HG02870 (cell line): Measurements from ENCODE around the gene HSPBP1.

ENCODE experiments used
- ATAC-seq: cut with Tn5 transposase; IDR thresholded peaks from one replicate; pipeline ENCODE4 v1.9.1; 2021; ENCODE audit warnings: mild to moderate bottlenecking, moderate library complexity; ENCODE audit not compliant: unreplicated experiment

Gene HSPBP1

DNA sequence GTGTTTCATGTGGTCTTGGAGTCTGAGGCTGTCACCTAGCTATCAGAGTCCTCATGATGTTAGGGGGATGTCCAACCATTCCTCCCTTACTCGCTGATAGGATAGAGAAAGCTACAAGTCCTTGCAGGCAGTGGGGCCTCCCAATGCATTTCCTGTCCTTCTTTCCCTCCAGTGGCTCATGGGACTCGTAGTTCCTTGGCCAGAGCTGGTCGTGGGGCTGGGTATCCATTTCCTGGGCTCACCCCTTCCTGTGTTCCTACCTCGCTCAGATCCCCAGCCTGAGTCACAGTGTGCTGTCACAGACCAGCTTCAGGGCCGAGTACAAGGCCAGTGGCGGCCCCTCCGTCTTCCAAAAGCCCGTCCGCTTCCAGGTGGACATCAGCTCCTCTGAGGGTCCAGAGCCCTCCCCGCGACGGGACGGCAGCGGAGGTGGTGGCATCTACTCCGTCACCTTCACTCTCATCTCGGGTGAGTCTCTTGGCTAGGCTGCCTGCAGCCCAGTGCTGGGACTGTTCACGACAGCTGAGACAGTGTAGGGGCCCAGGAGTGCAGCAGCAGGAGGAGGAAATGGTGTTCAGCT, 26.2 kb upstream of the HSPBP1 start:
- no peak for ATAC-seq

DNA sequence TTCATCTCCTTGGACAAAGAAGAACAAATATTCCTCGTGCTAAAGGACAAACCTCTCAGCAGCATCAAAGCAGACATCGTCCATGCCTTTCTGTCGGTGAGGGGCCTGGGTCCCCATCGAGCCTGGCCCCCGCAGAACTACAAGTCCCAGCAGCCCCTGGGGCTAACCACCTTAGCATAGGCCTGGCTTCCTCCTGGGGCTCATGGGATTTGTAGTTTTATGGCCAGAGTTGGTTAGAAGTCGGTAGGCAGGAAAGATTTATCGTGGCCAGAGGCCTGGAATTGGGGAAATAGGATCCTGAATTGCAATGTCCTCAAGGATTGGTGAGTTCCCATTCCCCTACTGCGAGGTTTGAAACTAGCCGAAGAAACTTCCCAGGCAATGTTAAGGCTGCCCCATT, 25.6 kb upstream of the HSPBP1 start:
- ATAC-seq = no peak

DNA sequence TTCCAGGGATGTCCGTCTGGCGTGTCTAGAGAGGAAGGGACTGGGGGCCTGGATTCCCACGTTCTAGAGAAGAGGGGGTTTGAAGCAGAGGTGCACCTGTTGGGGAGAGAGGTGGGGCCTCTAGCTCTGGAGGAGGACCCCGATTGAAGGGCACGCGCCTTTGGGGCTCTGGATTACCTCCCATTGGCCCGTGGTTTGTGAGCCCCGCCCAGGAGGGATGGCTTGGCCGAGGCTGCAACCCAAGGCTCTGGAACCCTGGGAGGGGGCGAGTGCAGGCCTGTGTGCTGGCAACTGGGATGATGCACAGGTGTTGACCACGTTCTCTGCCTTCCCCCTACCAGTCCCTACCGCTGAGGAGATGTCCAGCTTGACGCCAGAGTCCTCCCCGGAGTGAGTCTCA, 25.1 kb upstream of the HSPBP1 start:
- no peak for ATAC-seq

DNA sequence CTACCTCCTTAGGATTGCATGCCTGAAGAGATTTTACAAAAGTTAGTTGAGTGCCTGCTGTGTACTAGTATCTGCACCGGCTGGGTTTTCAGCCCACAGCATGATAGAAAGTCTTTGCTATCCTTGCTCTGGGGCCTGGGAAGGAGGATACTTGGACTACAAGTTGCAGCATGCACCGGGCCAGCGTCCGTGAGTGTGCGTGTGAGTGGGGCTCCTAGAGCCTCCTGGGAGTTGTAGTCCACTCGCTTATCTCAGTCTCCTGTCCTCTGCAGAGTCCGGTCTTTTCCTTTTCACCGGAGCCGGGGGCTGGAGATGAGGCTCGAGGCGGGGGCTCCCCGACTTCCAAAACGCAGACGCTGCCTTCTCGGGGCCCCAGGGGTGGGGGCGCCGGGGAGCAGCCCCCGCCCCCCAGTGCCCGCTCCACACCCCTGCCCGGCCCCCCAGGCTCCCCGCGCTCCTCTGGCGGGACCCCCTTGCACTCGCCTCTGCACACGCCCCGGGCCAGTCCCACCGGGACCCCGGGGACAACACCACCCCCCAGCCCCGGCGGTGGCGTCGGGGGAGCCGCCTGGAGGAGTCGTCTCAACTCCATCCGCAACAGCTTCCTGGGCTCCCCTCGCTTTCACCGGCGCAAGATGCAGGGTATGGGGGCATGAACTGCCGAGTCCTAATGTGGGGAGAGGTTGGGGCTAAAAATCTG, 24.5 kb upstream of the HSPBP1 start:
- ATAC-seq = no peak

DNA sequence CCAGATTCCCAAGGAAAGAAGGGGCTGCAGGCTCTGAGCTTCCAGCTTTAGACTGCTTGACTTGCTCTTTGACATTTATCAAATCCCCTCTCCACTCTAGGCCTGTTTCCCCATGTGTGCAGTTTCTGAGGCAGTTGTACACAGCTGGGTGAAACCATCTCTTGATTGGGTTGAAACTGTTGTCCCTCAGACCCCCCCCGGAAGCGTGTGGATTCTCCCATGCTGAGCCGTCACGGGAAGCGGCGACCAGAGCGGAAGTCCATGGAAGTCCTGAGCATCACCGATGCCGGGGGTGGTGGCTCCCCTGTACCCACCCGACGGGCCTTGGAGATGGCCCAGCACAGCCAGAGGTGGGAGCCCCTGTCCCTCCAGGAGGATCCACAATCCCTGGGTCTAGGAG, 23.6 kb upstream of the HSPBP1 start:
- no peak for ATAC-seq

DNA sequence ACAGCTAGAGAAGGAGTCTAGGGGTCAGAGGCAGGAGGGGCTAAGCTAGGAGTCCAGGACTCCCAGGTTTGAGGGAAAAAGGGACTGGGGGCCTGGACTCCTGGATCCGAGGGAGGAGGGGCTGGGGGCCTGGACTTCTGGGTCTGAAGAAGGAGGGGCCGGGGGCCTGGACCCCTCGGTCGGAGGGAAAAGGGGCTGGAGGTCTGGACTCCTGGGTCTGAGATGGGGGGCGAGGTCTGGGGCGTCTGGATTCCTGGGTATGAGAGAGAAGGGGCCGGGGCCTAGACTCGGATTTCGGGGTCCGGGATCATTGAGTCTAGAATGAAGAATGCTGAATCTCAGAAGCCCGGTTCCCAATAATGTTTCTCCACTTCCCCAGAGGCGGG, 22.4 kb upstream of the HSPBP1 start:
- ATAC-seq = no peak

DNA sequence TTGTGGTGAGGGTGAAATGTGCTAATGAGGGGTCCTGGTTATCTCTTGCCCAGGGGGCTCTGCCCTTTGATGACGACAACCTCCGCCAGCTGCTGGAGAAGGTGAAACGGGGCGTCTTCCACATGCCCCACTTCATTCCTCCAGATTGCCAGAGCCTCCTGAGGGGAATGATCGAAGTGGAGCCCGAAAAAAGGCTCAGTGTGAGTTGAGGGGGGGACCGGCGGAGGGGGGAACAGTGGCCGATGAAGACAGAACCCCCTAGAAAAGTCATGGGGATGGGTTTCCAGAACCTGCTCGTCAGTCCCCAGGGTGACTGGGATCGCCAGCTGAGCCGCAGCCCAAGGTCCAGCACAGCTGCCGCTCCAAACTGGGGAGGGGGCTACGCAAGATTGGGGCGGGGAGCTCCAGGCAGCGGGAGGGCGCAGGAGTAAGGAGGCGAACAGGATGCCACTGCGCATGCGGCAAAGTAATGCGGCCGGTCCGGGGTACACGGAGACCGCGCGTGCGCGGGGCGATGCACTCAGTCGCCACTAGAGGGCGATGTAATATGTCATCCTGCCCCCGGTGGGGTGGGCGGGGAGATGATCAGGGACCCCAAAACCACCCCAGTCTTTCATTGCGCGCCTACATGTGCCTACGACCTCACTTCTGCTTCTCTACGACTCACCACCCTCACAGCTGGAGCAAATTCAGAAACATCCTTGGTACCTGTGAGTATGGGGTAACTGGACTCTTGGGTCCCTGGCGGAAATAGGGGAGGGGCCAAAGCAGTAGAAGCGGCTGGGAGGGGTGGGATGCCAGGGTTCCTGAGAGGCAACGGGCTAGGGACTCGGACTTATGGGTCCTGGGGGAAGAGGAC, 21.8 kb upstream of the HSPBP1 start:
- no peak for ATAC-seq

DNA sequence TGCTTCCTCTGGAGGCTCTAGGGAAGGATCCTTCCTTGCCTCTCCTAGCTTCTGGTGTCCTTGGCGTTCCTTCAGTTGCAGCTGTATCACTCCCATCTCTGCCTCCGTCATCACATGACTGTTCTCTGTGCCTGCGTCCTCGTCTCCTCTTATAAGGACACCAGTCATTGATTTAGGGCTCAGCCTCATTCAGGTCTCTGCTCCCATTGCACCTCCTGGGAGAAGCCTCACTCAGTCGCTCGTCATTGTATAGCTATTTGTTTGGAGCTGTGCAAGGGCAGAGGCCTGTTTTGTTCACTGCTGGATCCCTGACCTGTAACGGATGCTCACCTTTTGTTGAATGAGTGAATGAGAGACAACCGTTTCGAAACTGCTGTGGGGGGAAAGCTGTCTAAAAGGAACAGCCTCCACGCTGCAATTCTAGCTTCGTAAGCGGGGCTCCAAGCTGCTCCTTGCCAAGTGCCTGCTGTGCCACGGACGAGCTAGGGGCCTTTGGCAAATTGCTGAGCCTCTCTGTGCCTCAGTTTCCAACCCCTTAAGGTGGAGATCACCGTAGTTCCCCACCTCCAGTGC, 21.1 kb upstream of the HSPBP1 start:
- ATAC-seq = no peak

DNA sequence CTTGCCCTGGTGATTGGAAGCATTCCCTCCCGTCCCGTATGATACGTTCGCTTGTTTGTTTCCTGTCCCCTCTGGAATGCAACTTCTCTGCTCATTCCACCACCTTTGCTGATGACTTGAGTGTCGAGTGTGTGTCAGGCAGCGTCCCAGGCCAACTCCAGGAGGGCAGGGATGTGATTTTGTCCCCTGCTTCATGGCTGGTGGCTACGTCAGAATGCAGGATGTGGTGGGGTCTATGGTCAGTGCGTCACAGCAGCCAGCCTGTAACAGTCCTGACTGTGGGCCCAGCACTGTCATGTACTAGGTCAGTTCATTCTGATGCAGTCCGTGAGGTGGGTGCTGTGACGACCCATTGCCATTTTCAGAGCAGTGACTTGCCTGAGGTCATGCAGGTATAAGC, 20.1 kb upstream of the HSPBP1 start:
- ATAC-seq = no peak

DNA sequence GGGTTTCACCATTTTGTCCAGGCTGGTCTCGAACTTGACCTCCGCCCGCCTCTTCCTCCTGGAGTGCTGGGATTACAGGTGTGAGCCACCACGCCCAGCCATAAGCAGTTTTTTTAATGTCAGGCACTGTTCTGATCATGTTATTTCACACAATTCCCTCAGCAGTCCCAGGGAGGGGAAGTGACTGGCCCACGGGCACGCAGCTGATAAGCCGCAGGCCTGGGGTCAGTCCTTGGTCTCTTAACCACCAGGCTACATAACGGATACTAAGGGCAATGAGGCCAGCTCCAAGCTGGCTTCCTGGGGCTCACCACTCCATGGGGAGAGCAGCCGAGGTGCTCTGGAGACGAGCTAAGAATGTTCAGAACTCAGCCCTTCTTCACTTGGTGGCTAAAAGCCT, 17.4 kb upstream of the HSPBP1 start:
- ATAC-seq = no peak

DNA sequence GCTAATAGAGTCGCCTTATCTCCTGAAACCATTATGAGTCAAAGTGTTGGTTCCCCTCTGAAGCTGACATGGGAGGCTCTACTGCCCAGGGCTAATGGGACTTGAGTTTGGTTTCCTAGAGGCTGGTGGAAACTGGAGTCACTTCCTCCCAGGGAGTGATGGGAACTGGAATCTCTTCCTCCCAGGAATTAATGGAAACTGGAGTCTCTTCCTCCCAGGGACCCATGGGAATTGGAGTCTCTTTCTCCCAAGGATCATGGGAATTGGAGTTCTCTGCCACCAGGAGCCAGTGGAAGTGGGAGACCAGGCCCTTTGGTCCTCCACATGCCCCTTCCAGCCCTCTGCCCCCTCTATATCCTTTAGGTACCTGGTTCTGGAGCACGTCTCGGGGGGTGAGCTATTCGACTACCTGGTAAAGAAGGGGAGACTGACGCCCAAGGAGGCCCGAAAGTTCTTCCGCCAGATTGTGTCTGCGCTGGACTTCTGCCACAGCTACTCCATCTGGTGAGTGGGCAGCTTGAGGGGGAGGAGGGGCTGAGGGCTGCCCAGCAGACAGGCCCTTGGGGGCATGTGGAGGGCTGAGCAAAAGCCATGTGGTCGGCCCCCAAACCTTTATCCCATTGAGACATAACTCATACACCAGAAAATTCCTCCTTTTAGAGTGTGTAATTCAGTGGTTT, 9.3 kb upstream of the HSPBP1 start:
- ATAC-seq = no peak

DNA sequence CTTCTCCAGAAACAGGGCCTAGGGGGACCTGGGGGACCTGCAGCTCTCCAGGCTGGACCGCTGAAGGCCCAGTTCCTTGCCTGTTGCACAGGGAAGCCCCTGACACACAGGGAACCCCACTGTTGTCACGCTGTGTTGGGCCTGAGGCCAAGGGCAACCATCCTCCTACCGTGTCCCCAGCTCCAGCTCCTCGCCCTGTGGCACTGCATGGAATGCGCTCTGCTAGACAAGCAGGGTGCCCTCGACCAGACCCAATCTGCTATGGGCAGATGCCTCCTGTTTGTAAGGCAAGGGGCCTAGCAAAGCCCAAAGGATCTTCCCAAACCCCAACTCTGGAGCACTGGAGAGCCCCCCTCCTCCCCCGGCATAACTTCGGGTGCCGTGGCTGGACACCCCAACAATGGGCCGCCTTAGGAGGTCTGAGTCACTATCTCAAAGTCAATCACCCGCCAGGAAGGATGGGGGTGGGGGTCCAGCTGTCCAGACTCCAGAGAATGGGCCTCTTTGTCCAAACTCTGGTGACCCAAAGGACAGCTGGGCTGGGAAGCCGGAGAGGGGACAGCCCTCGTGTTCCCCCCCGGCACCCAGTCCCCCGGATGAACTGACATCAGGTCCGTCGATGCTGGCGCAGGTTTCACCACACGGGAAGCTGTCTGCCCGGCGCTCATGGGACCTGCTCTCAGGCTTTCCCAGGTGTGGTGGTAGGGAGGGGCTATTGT, 7.6 kb upstream of the HSPBP1 start:
- no peak for ATAC-seq

DNA sequence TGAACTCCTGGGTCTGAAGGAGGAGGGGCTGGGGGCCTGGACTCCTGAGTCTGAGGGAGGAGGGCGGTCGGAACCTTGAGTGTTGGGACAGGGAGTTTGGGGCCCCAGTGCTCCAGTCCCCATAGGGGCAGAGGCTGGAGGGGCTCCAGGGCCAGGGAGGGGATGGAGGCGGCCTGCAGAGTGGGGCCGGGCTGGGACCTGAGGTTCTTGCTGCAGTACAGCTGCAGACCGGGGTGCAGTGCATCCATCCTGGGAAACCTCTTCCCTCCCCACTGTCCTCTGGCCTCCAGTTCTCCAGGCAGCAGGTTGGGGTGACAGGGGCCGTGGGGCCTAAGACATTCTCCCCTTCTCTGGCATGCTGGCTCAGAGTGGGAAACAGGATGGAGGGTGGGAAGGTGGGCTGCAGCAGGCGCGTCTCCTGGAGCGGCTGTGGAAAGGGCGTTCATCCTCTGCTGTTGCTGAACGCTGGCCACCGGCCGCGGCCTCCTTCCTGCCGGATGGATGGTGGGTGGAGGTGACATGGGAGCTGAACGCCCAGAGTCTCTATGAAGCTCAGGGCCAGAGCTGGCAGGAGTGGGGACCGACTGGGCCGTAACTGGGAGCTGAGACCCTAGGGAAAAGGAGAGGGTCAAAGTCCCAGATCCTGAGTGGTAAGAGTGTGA, 5.5 kb upstream of the HSPBP1 start:
- no peak for ATAC-seq

DNA sequence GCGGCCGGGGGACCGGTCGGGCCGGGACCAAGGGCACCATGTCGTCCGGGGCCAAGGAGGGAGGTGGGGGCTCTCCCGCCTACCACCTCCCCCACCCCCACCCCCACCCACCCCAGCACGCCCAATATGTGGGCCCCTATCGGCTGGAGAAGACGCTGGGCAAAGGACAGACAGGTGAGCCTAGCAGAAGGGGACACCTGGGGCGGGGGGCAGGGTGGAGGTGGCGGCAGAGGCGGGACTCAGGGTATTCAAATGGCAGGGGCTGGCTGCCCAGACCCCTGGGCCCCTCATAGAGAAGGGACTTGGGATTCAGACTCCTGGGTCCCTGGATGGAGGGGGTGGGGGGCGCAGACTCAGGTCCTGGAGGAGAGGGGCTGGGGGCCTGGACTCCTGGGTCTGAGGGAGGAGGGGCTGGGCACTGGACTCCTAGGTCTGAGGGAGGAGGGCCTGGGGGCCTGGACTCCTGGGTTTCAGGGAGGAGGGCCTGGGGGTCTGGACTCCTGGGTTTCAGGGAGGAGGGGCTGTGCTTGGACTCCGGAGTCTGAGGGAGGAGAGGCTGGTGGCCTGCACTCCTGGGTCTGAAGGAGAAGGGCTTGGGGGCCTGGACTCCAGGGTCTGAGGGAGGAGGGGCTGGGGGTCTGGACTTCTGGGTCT, 4.6 kb upstream of the HSPBP1 start:
- ATAC-seq = no peak

DNA sequence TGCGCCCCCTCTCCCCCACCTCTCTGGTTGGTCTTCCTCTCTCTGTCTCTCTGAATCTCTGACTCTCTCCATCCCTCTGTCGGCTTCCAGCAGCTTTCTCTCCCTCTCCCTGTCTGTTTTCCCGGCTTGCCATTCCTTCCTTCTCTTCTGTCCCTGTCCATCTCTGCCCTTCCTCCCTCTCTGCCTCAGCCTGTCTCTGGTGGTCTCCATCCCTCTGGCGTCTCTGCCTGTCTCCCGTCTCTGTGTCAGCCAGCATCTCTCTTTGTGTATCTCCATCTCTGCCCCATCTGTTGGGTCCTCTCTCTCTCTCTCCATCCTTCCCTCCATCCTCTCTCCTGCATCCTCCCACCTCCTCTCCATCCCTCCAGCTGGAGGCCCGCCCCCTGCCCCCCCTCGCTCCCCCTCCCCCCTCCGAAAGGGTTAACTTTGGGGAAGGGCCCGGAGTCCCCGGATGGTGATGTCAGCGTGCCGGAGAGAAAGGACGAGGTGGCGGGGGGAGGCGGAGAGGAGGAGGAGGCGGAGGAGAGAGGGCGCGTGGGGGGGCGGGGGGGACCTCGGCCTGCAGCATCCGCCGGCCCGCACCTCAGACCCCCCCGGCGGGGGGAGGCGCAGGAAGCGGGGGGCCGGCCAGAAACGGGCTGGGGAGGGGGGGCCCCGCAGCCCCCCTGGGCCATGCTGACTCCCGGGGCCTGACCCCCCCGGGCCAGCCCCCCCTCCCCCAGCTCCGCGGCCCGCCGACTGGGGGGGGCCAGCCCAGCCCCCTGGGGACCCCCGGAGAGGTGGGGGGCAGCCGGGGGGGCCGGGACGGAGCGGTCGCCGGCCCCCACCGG, 3.9 kb upstream of the HSPBP1 start, which contains the start of gene BRSK1:
TSS of gene BRSK1 (plus strand) at position 450 of the 830 bp plus-strand sequence. CDS start 446 bp downstream, outside the sequence.
- no peak for ATAC-seq

DNA sequence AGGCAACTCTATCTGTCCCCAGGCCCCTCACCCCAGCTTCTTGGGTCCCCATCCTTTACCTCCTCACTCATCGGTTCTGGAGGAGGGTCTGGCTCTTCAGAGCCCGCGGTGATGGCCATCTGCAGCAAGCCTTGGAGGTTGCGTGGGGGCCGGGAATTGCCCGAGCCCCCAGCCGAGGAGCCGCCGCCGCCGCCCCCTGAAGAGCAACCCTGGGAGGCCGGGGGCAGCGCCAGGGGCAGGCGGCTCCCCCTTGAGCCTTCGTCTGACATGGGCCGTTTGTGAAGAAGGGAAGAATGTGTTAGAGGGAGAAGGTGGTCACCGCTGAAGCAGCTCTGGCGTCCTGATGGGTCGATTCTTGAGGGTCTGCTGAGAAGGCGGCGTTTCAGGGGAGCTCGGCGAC, 570 bp downstream of the HSPBP1 start:
- no peak for ATAC-seq

DNA sequence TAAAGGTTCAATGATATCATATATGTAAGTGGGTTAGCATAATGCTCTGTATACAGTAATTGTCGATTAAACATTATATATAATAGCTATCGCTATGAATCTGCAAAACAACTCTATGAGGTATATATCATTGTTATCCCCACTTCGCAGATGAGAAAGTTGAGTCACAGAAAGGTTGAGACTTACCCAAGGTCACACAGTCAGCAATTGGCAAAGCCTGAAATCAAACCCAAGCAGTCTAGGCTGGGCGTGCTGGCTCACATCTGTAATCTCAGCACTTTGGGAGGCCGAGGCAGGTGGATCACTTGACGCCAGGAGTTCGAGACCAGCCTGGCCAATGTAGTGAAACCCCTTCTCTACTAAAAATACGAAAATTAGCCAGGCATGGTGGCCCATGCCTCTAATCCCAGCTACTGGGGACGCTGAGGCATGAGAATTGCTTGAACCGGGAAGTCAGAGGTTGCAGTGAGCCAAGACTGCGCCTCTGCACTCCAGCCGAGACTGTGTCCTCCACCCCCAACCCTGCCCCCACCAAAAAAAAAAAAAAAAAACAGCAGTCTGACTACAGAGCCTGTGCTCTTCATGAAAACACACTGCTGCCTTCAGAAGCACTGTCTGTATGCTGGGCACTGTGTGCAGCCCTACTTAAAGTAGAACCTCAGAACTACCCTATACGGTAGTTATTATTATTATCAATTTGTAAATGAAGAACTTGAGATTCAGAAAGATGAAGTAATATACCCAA, 1.3 kb downstream of the HSPBP1 start:
- no peak for ATAC-seq

DNA sequence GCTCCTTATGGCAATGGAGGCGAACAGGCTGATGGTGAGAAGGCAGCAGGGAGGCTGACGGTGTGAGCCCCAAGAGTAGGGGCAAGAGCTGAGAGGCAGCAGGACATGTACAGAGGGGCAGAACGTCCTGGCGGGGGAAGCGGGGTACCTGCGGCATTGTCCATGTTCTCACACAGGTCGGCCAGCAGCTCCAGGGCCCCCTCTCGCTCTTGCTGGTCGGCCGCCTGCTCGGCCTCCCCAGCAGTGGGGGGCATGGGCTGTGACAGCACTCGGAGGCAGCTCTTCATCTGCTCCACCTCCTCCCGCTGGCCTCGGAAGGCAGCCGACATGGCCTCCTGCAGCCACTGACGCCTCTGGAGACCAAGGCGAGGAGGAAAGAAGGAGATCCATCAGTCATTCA, 2.4 kb downstream of the HSPBP1 start:
- no peak for ATAC-seq
